Nephron (organoid): ENCODE measurements around the gene GMPPA.
A peak's percentile ranks its signal among the peaks of the same experiment; 100 is the strongest.

Source experiments
- H3K27ac Mint-ChIP-seq, 3 experiments: 2 replicates each; pipeline ENCODE4 v1.8.0; 2020; ENCODE audit warnings: mixed read lengths in 3 of 3, mild to moderate bottlenecking in 2 of 3, moderate library complexity in 1 of 3
- H3K27me3 Mint-ChIP-seq: 2 replicates; pipeline ENCODE4 v1.8.0; 2021; ENCODE audit warnings: low read depth, mild to moderate bottlenecking, moderate library complexity, mixed read lengths
- H3K36me3 Mint-ChIP-seq: 2 replicates; pipeline ENCODE4 v1.8.0; 2020; ENCODE audit warnings: low read depth, mixed read lengths
- H3K4me1 Mint-ChIP-seq: 2 replicates; pipeline ENCODE4 v1.8.0; 2020; ENCODE audit warnings: mixed read lengths
- H3K4me3 Mint-ChIP-seq, 3 experiments: 2 replicates each; pipeline ENCODE4 v1.8.0; 2020; ENCODE audit warnings: mild to moderate bottlenecking in 3 of 3, mixed read lengths in 3 of 3, moderate library complexity in 2 of 3
- H3K9me3 Mint-ChIP-seq: 2 replicates; pipeline ENCODE4 v1.8.0; 2020; ENCODE audit warnings: mixed read lengths
- TF ChIP-seq, protein P1 (sequence below), 3 experiments: fragments of 200-600 bp; sonication (generic); IDR thresholded peaks; one replicate each; pipeline ENCODE4 v1.5.0; 2021; ENCODE audit warnings: antibody characterized with exemption in 3 of 3; ENCODE audit not compliant: unreplicated experiment in 3 of 3

GMPPA gene

DNA sequence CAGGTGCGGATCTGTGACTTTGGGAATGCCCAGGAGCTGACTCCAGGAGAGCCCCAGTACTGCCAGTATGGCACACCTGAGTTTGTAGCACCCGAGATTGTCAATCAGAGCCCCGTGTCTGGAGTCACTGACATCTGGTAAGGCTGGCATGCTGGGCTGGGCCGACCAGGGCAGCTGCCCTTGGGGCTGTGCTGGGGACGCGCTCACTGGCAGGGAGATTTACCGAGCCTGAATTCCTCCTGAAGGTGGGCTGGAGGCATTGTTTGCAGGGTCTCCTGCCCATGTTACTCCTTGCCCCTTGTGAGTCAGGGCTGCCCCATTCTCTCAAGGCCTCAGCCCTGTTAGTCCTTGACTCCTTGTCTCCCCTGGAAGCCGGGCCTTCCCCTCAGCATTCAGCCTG lies 18.7 kb upstream of the GMPPA start:
- Mint-ChIP-seq H3K27ac (no peak overlapping the region), H3K9me3 (no peaks in the 10 kb centered on the region), H3K4me3 (no peak overlapping the region), H3K27me3 (peaks cover 41% of the 10 kb centered on the region), H3K4me1 (peaks cover 22% of the 10 kb centered on the region), H3K36me3 (no peaks in the 10 kb centered on the region)
- TF ChIP-seq, protein P1, sequence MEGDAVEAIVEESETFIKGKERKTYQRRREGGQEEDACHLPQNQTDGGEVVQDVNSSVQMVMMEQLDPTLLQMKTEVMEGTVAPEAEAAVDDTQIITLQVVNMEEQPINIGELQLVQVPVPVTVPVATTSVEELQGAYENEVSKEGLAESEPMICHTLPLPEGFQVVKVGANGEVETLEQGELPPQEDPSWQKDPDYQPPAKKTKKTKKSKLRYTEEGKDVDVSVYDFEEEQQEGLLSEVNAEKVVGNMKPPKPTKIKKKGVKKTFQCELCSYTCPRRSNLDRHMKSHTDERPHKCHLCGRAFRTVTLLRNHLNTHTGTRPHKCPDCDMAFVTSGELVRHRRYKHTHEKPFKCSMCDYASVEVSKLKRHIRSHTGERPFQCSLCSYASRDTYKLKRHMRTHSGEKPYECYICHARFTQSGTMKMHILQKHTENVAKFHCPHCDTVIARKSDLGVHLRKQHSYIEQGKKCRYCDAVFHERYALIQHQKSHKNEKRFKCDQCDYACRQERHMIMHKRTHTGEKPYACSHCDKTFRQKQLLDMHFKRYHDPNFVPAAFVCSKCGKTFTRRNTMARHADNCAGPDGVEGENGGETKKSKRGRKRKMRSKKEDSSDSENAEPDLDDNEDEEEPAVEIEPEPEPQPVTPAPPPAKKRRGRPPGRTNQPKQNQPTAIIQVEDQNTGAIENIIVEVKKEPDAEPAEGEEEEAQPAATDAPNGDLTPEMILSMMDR (IDR thresholded peaks at IDR 0.05; ENCODE audit: unreplicated experiment in 3 of 3): no peak

DNA sequence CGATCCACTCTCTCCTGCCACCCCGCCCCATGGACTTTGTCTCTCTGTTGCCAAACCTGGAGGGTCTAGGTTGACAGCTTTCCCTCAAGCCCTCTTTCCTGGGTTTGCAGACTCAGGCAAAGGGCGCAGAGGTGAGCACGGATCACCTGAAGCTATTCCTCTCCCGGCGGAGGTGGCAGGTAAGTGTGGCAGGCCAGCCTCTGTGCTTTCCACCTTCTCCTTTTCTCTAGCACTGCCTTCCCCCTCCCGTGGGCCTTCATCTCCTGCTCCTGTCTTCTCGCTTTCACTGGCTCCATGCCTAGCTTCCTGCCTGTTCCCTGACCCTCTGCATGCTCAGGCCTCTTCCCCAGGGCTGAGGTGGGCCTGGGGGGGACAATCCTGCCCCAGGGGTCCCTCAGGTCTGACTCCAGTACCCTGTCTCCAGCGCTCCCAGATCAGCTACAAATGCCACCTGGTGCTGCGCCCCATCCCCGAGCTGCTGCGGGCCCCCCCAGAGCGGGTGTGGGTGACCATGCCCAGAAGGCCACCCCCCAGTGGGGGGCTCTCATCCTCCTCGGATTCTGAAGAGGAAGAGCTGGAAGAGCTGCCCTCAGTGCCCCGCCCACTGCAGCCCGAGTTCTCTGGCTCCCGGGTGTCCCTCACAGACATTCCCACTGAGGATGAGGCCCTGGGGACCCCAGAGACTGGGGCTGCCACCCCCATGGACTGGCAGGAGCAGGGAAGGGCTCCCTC lies 15.9 kb upstream of the GMPPA start:
- no peaks in the 10 kb centered on the region for H3K36me3 Mint-ChIP-seq
- no peaks in the 10 kb centered on the region for H3K9me3 Mint-ChIP-seq
- H3K27me3 Mint-ChIP-seq: peaks cover 64% of the 10 kb centered on the region
- TF ChIP-seq, protein P1 (IDR thresholded peaks at IDR 0.05; ENCODE audit: unreplicated experiment in 3 of 3): no peak
- no peak overlapping the region for H3K27ac Mint-ChIP-seq
- H3K4me3 Mint-ChIP-seq: peak overlapping the region in 1 of 3 experiments; percentile 23
- H3K4me1 Mint-ChIP-seq: peaks cover 22% of the 10 kb centered on the region

DNA sequence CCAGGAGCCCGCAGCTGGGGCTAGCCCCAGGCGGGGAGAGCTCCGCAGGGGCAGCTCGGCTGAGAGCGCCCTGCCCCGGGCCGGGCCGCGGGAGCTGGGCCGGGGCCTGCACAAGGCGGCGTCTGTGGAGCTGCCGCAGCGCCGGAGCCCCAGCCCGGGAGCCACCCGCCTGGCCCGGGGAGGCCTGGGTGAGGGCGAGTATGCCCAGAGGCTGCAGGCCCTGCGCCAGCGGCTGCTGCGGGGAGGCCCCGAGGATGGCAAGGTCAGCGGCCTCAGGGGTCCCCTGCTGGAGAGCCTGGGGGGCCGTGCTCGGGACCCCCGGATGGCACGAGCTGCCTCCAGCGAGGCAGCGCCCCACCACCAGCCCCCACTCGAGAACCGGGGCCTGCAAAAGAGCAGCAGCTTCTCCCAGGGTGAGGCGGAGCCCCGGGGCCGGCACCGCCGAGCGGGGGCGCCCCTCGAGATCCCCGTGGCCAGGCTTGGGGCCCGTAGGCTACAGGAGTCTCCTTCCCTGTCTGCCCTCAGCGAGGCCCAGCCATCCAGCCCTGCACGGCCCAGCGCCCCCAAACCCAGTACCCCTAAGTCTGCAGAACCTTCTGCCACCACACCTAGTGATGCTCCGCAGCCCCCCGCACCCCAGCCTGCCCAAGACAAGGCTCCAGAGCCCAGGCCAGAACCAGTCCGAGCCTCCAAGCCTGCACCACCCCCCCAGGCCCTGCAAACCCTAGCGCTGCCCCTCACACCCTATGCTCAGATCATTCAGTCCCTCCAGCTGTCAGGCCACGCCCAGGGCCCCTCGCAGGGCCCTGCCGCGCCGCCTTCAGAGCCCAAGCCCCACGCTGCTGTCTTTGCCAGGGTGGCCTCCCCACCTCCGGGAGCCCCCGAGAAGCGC lies 15.0 kb upstream of the GMPPA start:
- Mint-ChIP-seq H3K4me1 (peaks cover 15% of the 10 kb centered on the region), H3K27ac (no peak overlapping the region), H3K4me3 (peak overlapping the region in 2 of 3 experiments; percentile 58 to 59), H3K36me3 (no peaks in the 10 kb centered on the region), H3K27me3 (peaks cover 63% of the 10 kb centered on the region), H3K9me3 (no peaks in the 10 kb centered on the region)
- TF ChIP-seq, protein P1 (IDR thresholded peaks at IDR 0.05; ENCODE audit: unreplicated experiment in 3 of 3): no peak

DNA sequence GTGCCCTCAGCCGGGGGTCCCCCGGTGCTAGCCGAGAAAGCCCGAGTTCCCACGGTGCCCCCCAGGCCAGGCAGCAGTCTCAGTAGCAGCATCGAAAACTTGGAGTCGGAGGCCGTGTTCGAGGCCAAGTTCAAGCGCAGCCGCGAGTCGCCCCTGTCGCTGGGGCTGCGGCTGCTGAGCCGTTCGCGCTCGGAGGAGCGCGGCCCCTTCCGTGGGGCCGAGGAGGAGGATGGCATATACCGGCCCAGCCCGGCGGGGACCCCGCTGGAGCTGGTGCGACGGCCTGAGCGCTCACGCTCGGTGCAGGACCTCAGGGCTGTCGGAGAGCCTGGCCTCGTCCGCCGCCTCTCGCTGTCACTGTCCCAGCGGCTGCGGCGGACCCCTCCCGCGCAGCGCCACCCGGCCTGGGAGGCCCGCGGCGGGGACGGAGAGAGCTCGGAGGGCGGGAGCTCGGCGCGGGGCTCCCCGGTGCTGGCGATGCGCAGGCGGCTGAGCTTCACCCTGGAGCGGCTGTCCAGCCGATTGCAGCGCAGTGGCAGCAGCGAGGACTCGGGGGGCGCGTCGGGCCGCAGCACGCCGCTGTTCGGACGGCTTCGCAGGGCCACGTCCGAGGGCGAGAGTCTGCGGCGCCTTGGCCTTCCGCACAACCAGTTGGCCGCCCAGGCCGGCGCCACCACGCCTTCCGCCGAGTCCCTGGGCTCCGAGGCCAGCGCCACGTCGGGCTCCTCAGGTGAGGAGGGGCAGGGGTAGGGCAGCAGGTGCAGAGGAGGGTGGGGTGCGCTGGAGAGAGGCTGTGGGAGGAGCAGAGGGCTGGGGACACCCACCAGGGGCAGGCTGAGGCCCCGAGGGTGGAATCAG lies 14.1 kb upstream of the GMPPA start:
- Mint-ChIP-seq H3K36me3 (no peaks in the 10 kb centered on the region), H3K27ac (no peak overlapping the region), H3K9me3 (no peaks in the 10 kb centered on the region), H3K4me3 (peak overlapping the region in 2 of 3 experiments; percentile 58 to 59), H3K4me1 (peaks cover 12% of the 10 kb centered on the region), H3K27me3 (peaks cover 62% of the 10 kb centered on the region)
- TF ChIP-seq, protein P1 (IDR thresholded peaks at IDR 0.05; ENCODE audit: unreplicated experiment in 3 of 3): no peak

DNA sequence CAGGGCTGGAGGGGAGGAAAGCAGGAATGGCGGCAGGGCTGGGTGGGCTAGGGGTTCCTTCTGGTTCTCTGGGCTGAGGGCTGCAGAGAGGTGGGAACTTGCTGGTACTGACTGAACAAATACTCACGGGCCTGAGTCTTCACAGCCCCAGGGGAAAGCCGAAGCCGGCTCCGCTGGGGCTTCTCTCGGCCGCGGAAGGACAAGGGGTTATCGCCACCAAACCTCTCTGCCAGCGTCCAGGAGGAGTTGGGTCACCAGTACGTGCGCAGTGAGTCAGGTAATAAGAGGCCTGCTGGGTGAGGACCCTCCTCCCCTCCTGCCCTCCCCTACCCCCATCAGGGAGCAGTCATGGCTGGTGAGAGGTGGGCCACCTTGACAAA lies 13.5 kb upstream of the GMPPA start:
- Mint-ChIP-seq H3K27ac (no peak overlapping the region), H3K9me3 (no peaks in the 10 kb centered on the region), H3K27me3 (peaks cover 58% of the 10 kb centered on the region), H3K36me3 (no peaks in the 10 kb centered on the region), H3K4me1 (peaks cover 12% of the 10 kb centered on the region), H3K4me3 (no peak overlapping the region)
- TF ChIP-seq, protein P1 (IDR thresholded peaks at IDR 0.05; ENCODE audit: unreplicated experiment in 3 of 3): no peak
